GM19438 (cell line): ENCODE measurements around the gene FOXB1.
A peak's percentile ranks its signal among the peaks of the same experiment; 100 is the strongest.

Experiments used
- ATAC-seq: cut with Tn5 transposase; IDR thresholded peaks from one replicate; pipeline ENCODE4 v1.9.1; 2021; ENCODE audit warnings: low read depth; ENCODE audit not compliant: unreplicated experiment

FOXB1 gene

DNA sequence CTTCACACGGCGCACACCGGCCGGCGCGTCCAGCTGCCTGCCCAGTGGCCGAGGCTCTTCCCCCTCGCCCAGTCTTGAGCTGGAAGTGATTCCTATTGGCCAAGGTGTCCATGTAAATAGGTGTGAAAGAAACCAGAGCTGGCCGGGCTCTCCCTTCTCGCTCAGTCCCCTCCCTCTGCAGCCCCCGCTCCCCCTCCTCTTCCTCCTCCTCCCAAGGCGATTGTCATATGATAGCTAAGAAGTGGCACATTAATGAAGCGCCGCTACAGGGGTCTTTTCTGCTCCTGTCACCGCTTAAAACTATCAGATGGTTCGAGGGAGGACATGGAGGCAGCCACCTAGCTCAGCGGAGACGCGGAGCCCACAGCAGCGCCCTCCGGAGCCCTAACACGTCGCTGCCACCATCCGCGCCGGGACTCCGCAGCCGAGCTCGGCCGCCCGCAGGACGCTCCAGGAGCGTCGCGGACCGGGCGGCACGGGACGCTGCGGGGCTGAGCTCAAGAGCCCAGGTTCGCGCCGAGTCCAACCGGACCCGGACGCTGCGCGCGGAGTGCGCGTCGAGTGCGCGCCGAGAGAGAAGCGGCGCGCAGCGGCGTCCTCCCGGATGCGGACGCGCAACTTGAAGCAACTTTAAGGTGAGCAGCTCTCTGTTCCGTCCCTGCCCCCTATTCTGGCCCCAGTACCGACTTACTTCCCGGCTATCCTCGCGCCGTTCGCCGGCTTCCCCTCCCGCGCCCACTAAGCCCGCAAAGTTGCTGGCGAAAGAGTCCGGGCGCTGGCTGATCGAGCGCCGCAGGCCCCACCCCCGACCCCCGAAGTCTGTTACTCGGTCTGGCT, at the start of gene FOXB1:
Gene FOXB1 (plus strand): TSS at position 303 of the 837 bp plus-strand sequence. CDS start 653 bp downstream, outside the sequence.
- no peak for ATAC-seq

DNA sequence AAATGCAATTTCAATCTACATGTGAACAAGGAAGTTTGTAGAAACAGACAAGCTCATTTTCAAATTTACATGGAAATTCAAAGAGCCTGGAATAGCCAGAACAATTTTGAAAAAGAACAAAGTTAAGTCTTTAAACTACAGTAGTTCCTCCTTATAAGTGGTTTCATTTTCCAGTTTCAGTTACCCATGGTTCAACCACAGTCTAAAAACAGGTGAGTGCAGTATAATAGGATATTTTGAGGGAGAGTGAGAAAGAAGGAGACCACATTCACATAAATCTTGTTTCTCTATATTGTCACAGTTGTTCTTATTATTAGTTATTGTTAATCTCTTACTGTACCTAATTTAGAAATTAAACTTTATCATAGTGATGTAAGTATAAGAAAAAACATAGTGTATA, 45.8 kb upstream of the FOXB1 start:
- no peak for ATAC-seq

DNA sequence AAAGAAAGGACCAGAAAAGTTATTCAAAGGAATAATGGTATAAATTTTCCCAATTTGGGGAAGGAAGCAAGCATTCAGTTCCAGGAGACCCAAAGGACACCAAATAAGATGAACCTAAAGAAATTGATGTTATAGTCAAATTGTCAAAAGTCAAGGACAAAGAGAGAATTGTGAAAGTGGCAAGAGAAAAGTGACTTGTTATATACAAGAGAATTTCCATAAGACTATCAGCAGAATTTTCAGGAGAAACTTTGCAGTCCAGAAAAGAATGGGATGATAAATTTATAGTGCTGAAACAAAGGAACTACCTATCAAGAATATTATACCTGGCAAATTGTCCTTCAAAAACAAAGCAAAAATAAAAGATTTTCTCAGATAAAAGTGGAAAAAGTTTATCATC, 43.8 kb upstream of the FOXB1 start:
- ATAC-seq = no peak

DNA sequence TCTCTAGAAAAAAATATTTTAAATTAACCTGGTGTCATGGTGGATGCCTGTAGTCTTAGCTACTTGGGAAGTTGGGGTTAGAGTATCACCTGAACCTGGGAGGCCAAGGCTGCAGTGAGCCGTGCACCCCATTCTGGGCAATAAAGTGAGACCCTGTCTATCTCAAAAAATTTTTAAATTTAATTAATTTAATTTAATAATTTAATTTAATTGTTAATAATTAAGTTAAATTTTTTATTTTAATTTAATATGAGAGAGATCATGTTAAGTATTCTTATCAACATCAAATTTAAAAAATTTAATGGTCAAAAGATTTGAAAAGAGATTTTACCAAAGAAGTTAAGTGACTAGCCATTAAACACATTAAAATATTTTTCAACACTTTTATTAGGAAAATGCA, 40.8 kb upstream of the FOXB1 start:
- no peak for ATAC-seq

DNA sequence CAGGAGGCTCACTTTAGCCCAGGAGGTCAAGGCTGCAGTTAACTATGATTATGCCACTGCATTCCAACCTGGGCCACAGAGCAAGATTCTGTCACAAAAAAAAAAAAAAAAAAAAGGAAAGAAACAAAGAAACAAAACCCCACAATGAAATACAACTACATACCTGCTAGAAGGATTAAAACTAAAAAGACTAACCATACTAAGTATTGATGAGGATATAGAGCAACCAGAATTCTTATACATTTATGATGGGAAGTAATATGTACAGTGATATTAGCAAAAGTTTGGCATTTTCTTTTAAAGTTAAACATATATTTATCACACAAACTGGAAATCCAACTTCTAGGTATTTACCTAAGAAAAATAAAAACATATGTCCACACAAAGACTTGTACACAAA, 40.2 kb upstream of the FOXB1 start:
- ATAC-seq = no peak

DNA sequence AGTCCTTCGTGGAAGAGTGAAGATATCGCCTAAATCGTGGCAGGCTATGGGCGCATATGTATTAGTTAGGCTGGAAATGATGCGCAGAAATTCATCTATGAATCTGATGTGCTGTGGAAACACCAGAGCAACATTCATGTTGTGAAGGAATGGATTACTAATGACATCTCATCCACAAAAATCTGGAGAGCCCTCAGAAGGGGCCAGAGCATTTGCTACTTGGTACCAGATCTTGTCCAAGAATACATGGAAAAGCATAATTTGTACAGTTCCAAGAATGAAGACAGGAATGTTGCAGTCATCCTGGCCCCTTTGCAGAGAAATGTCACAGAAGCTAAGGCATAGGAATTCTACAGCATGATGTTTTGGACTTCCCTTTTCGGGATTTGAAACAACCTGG, 38.4 kb upstream of the FOXB1 start:
- ATAC-seq = no peak

DNA sequence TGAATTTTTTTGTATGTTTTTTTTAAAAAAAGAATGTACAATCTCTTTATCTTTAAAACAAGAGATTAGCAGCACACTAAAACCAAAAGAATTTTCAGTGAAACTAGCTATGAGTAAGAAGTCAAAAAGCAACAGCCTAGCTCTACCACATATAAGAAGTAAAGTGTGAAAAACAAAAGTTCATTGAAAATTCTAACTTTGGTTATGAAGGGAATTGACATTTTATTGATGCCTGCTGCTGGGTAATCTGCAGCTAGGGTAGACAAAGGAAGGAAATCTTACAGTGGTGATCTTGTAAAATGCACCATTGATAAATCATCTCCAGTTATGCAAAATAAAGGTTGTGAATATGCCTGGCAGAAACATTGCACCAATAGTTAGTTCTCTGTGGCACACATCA, 37.8 kb upstream of the FOXB1 start:
- no peak for ATAC-seq

DNA sequence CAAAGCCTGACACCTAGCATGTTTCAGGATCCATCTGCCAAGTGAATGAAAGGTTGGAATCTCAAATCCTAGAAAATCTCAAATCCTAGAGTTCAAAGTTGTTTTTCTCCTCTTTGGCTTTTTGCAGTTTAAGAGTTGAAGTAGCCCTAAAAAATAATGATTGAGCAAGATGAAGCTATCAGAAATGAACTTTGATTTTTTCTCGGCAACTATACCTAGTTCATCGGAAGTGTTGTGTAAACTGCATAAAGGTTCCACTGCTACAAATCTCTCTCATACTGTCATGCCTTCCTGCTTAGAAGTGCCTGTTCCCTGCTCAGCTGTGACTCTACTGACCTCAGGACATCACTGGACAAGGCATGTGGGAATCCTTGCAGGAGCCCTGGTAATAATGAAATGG, 35.8 kb upstream of the FOXB1 start:
- ATAC-seq = no peak

DNA sequence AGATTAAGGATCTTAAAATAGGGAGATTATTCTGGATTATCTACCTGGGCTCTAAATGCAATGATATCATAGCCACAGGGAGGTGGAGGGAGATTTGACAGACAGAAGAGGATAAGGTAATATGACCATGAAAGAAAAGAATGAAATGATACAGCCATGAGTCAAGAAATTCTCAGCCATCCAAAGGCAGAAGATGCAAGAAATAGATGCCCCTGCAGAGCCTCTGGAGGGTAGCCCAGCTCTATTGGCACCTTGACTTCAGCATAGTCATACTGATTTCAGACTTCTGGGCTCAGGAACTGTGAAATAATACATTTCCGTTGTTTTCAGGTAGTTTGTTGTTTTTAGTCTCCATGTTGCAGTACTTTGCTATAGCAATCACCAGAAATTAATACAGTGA, 31.9 kb upstream of the FOXB1 start:
- no peak for ATAC-seq

DNA sequence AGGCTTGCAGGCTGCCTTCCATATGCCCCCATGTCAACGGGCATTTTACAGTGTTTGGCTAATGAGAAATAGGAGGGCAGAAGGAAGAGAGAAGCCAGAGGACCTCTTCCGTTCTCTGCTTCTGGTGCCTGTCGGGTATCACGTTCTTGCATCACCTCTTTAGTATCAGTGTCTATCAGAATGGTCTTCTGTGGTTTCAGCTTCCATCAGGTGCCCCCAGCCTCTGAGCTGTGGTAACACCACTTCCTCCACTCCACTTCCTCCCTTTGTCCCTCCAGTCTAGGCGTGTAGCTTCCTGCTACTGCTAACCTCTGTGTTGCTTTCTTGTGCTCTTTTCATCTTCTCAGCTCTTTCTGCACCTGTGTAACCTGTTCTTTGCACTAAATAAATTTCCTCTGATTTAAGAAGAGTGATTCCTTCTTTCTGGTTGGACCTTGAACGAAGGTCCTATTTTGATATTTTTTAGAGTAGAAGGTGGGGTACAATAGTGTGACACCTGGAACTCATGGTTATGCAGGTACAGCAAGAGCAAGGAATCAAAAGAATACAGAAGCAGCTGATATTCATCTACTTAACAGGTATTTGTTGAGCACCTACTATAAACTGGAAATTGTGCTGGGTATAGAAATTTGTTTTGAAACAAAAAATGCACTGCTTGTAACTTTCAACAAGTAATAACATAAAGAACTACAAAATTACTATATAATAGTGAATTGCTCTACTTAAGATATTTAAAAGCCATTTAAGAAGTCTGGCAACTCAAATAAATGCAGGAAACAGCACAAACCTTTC, 27.4 kb upstream of the FOXB1 start:
- no peak for ATAC-seq

DNA sequence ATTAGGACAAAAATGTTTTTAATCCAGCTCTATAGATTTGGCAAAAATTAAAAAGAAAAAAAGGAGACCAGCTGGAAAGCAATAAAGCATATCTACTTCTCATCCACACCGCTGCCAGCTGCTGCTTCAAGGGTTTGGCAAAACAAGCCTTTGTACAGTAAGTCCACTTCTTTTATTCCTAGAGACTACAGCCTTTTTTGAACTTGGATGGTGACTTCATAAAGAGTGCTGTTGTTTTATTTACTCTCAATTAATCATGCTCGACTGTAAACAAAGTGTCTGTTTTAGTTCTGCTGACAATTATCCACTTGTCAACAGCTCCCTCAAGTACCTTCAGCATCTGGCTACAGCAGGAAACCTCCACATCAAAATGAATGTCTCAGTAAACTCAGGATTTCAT, 12.3 kb upstream of the FOXB1 start:
- no peak for ATAC-seq

DNA sequence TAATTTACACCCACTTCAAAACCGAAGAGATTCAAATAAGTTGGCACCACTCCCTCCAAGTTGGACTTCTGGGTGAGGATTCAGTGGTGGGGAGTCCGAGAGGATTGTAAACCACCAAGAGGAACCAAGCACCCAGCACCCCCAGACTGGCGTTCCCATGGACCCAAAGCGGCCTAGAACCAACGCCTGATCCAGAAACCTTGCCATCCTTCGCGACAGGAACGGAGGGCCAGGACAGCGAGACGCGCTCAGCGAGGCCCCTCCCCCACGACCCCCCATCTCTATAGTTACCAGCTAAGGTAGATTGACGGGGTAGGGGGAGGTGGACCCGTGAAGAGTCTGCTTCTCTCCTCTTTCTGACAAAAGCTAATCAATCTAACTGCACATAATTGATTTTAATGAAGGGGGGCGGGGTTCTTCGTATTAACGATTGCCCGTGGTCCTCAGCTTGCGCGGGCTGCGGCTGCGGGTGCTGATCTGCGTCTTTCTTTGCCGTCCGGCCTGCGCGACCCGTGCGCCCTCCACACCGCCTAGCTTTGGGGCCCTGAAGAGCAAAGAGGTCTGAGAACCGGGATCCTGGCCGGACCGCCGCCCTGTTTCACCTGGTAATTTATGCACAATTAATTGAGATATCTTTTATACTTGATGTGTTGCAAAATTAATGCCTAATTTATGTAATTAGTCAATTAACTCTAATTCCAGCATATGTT, 10.9 kb upstream of the FOXB1 start:
- no peak for ATAC-seq

DNA sequence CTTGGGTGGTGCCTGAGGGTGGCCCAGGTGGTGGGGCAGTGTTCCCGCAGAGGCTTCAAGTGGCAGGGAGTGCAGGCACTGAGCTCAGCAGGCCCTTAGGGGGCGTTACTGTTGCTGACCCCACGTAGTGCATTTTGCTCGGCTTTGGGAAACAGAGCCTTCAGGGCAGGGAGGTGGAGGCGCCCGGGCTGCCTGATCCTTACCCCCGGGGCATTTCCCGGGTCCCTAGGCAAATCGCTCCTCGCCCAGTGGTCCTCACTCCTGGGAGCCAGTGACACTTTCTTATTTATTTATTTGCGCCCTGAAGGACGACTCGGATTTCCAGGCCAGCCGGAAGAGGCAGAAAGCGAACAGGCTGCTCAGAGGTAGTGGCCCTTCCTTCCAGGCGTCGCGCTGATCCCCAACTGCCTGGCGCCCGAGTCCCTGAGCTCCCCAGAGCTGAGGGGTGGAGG, 10.1 kb upstream of the FOXB1 start:
- ATAC-seq = no peak

DNA sequence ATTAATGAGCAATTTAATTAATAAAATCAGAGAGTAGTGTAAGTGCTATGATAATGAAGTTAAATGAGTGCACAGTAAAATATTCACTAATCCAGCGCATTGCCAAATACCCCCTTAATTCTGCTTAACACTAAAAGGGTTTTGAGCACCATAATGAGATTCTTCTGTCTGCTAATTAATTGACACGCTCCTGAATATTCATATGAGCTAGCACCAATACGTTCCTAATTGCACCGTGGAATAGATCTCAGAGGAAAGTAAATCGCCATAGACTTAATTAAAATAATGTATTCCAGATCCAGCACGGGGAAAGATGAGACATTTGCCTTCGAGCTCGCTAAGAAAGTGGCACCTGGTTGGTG, 9.6 kb upstream of the FOXB1 start:
- no peak for ATAC-seq

DNA sequence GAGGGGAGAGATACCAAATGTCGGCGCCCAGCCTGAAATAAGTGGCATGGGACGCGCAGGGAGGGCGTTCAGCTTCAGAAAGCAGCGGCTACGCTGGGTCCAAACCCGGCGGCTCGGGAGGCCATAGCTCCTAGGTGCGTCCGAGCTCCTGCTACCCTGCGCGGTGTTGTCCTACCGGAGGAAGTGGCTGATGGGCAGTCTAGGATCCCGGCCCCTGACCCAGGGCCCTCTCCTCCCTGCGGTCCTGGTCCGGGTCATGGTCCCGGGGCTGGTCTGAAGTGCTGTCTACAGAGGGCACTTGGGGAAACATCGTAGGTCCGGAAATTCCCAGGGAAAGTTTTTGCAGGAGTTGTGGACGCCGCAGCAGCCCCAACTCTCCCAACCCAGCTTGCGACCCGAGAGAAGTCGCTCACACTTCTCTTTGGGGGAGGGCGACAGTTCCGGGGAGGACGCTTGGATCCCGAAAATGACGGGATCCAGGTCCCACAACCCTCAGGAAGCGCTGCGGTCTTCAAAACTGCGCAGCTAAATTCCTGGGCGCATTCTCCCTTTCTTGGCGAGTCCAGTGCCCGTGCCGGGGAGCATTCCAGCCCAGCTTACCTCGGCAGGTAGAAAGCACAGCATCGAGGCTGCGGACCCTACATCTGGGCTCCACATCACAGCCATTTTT, 9.1 kb upstream of the FOXB1 start:
- no peak for ATAC-seq

DNA sequence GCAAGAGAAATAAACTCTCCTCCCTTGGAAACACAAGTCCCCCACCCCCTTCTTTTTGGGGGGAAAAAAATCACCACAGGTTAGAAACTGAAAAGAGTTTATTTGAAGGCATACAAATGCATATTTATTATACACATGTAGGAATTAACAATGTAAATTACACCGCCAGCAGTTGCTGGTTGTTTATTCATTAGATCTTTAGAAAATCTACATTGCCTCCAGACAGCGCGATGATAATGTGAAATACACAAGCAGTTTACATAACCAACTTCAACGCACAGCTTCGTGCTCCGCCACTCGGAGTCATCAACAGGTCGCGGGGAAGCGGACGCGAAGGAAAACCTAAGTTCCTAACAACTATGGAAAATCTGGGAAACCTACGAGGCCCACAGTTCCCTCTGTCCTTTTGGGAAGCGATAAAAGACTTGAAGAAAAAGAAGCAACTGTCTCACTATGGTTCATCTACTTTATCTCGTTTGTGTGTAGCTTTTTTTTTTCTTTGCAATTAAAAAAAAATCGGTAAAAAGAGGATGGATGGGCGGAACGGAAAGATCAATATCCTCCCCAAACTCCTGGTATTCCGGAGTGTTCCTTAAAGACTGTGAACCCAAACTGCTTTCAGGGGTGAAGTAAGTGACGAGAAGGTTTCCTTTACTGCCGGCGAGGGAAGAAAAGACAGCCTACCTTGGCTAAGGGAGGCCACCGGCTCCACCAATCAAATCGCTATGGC, 8.4 kb upstream of the FOXB1 start:
- no peak for ATAC-seq

DNA sequence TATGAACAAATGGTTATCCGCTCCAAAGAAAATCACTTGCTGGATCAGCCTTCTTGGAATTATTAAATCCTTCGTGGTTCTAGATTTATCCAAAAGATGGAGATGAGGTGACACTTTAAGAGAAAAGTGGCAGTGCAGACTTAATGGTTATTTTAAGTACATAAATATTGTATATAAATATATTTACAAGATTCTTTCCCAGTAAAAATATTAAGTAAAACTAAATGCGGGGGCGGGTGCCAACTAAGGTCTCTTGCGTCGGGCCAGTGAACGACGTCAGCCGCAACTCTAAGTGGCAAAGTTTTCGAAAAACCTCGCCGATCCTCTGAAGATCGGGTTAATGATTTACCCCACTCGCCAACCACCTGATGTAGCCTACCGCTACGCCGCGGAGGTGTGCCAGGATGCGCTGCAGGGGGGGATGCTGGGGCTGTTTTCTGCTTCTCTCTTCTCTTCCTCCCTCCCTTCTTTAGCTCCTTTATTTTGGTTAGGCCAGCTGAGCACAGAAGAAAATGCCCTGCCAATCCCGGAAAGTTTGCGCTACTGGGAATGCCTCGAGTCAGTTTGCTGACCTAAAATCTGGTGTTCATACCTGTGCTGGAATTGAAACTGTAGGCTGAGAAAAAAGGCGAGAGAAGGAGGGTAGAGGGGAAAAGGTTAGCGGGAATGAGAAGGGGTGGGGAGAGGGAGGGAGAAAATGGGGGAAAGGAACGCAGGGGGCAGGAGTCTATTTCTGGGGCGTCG, 7.6 kb upstream of the FOXB1 start:
- ATAC-seq = no peak

DNA sequence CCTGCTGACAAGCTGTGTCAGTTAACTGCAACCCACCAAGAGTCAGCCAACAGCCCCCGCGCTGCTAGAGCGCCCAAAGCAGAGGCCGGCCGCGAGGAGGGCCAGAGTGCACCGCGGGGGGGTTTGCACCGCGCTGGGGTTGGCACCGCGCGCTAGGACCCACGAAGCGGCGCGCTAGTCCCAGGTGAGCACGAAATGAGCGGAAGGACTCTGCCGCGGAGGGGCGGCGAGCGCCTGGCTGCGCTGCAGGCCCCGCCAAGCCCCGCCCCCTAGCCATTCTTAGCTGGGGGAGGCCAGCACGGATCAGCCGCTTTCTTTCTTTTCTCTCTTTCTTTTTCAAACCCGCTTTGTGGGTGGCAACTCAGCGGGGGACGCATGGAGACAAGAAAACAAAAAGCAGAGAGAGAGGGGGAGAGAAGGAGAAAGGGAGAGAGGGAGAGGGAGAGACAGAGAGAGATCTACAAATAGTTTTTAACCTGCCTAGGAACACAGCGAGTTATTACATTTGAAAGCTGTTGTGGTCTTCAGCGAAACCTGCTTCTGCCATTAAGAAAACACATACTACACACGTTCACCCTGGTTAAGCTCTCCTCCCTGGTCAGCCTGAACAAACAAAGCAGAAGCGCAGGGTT, 6.9 kb upstream of the FOXB1 start:
- peak; percentile 88 for ATAC-seq
